Activated CD8-positive, alpha-beta memory T cell treated with anti-CD3 and anti-CD28 coated beads for 1 hour (primary cell): Measurements from ENCODE around the gene AUTS2.

Experiments used
- DNase-seq, 2 donors: peaks; one replicate each; pipeline ENCODE4 v3.0.0-alpha.2; 2020; ENCODE audit warnings: low read depth in 1 of 2; ENCODE audit errors: extremely low read depth in 1 of 2

AUTS2 gene

DNA sequence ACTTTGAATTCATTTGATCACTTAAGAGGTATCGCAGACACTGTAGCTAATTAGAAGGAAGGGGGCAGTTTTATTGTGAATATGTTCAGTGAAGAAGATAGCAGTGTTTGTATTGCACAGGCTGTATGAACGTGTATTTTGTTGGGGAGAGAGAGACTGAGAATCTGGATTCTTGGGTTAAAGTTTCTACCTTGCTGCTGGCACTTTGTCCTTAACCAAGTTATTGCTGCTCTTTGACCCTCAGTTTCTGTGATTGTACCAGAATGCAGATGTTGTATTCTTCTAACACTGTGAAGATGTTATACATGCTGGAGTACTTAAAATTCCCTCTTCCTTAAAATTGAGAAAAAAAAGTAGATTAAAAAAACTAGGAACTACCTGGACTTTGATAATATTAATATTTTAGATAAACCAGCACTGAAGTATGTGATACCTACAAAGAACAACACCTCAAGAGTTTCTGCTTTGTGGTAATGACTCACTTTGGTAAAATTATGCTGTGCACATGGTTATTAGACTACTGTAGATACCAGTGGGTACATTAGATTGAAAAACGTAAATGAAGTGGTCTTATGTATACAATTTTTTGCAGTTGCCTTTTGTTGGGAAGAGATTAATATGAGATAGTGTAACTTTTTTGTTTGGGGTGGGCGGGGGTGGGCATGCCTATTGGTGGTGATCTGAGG is 321.3 kb downstream of the AUTS2 start:
- no peak for DNase-seq

GRCh38 chr7:69920797-69921196 is 322.5 kb downstream of the AUTS2 start:
- no peak for DNase-seq

DNA sequence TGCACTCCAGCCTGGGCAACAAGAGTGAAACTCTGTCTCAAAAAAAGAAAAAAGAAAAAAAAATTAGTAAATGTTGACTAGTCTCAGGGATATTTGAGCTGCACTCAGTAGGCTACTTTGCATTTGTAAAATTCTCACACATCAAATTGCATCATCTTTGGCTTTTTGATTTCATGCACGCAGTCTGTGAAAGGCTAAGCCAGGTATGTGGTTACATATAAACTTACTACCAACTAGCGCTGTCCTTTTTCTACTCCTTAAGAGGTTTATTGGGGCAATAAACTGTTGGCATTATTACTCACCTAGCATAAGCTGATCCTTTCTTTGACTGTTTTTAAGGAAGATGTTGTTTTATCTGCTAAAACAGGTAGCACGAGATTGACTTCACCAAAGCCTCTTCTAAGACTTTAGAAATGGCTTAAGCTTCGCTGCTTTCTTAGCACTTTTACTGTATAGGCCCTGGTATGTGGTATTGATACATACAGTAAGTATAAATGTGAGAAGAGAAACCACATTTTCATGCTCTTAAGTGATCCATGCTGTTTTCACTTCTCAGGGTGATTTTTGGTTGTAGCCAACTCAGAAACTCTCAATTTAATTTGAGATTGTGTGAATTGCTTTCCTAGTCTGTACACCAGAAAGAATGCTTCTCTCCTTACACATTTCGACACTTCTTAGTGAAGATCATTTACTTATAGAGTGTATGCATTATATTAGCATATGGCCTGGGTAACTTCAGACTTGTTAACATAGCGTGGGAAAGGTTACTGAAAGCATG is 323.9 kb downstream of the AUTS2 start:
- DNase-seq, result no peak

- DNase-seq, result no peak
These were observed 329.2 kb downstream of the AUTS2 start for GRCh38 chr7:69927461-69927860.

DNA sequence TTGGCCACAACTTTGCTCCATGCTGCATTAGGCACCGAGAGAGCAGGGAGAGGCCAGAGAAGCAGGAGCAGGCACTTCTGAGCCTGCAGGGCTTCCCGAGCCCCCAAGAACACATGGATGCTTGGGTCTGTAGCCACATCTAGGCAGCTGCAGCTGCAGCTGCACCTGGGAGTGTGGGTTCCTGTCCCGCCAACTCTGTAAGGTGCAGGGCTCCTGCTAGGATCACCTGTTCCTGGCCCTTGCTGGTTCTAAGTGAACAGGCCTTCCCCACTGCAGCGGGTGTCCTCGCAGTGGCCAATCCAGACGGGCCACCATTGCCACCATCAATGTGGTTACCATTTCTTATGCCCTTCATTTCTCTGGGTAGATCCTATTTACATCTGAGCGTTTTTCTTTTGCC is 330.3 kb downstream of the AUTS2 start:
- DNase-seq, result no peak

- no peak for DNase-seq
These were observed 331.3 kb downstream of the AUTS2 start for GRCh38 chr7:69929622-69930021.

- DNase-seq, result no peak
These were observed 333.9 kb downstream of the AUTS2 start for GRCh38 chr7:69932034-69932628.

- no peak for DNase-seq
These were observed 336.0 kb downstream of the AUTS2 start for GRCh38 chr7:69934144-69934903.

GRCh38 chr7:69935107-69935506 is 336.8 kb downstream of the AUTS2 start:
- no peak for DNase-seq

- DNase-seq, result no peak
These were observed 338.8 kb downstream of the AUTS2 start for GRCh38 chr7:69937097-69937496.

GRCh38 chr7:69939317-69939716 is 341.0 kb downstream of the AUTS2 start:
- no peak for DNase-seq

- no peak for DNase-seq
These were observed 342.9 kb downstream of the AUTS2 start for GRCh38 chr7:69941077-69941651.

DNA sequence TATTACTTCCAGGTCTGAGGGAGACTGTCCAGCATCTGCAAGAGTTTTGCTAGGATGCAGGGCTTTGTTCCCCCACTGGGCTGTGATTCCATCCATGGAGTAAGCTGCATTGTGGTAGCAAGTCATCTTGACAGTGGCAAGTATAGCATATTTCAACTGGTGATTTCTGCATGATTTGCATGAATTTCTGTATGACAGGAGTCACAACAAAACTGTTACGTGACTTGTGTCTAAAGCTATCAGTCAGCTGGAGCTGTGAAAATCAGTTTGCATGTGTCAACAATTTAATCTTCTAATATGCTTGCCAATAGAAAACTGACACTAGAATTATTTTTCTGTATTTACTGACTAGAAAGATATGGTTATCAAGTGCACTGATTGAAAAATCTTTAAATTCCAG is 344.3 kb downstream of the AUTS2 start:
- no peak for DNase-seq

DNA sequence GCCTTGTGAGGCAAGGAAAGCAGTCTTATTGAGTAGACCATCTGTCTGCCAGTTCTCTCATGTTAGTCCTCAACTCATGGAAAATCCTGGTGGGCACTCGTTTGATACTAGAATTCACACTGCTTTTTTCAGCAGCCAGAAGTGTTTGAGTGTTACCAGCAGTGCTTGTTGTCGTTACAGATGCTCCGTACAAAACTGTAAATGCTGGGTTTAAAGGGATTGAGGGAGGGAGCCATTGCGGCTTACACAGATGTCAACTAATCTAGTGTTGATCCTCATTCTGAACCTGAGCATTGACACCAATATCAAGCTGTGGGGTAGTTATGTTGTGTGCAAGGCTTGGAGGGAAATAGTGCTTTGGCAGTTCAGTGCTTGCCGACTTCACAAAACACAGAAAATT is 348.6 kb downstream of the AUTS2 start:
- no peak for DNase-seq

- no peak for DNase-seq
These were observed 349.7 kb downstream of the AUTS2 start for GRCh38 chr7:69947998-69948397.

- no peak for DNase-seq
These were observed 350.8 kb downstream of the AUTS2 start for GRCh38 chr7:69949122-69949521.

DNA sequence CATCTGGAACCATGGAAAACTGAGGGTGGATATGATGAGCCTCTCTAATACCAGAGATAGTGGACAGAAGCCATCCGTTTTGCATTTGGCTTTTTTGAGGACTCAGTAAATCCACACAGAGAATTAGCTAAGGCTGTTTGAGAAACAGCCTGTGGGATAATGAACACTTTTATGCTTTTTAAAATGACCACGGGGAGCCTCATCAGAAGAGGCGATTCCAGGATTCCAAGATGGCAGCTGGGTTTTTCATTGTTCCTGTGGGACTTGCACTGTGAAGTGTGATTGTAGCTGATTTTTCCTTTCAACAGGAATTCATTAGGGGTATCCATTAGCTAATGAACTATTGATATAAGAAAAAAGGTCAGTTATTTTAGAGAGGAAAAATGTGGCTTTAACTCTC is 353.2 kb downstream of the AUTS2 start:
- no peak for DNase-seq

- DNase-seq, result no peak
These were observed 355.1 kb downstream of the AUTS2 start for GRCh38 chr7:69953136-69954067.

DNA sequence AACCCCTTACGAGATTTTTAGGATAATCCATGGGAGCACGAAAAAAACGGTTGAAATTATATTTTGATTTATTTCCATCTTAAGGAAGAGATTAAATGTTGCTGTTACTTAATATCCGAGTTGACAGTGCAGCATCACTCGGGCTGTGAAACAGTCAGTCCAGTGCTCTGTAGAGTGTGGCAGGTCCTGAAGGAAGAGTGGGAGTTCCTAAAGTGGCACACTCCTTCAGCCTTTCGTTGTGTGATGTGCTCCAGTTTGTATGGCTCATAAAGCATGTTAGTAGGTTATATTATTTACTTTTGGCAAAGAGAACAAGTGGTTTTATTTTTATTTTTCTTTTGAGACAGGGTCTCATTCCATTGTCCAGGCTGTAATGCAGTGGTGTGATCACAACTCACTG is 358.3 kb downstream of the AUTS2 start:
- no peak for DNase-seq

- DNase-seq, result no peak
These were observed 359.4 kb downstream of the AUTS2 start for GRCh38 chr7:69957661-69958060.
